Measurements from ENCODE around the gene MAP4K5. TPM values are rescaled to one million over a fixed set of nuclear protein-coding genes. Genes with fewer than 3 reads are reported as not detected.

The MAP4K5 gene
- total RNA-seq, 2 donors from 2014 or later: 45.0 to 60.3 TPM

DNA sequence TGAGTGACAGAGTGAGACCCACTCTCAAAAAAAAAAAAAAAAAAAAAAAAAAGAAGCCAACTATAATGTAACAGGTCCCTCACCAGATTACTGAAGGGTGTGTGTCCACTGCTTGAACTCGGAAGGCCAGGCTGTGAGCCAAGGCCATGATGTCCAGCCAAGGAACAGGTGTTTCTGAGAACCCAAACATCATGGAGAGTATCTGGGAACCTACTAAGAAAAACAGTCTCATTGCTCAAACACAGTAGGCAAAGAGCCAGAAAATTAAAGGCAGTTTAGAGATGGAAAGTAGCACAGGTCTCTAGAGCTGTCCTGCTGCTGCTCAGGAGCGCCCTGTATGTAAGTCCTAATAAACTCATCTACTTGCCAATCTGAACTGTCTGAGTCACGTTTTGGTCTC lies 12.5 kb upstream of the MAP4K5 start:
- H3K4me3 Mint-ChIP-seq: no peak overlapping the region
- no peaks in the 10 kb centered on the region for H3K9me3 Mint-ChIP-seq
- TF ChIP-seq, protein P1, sequence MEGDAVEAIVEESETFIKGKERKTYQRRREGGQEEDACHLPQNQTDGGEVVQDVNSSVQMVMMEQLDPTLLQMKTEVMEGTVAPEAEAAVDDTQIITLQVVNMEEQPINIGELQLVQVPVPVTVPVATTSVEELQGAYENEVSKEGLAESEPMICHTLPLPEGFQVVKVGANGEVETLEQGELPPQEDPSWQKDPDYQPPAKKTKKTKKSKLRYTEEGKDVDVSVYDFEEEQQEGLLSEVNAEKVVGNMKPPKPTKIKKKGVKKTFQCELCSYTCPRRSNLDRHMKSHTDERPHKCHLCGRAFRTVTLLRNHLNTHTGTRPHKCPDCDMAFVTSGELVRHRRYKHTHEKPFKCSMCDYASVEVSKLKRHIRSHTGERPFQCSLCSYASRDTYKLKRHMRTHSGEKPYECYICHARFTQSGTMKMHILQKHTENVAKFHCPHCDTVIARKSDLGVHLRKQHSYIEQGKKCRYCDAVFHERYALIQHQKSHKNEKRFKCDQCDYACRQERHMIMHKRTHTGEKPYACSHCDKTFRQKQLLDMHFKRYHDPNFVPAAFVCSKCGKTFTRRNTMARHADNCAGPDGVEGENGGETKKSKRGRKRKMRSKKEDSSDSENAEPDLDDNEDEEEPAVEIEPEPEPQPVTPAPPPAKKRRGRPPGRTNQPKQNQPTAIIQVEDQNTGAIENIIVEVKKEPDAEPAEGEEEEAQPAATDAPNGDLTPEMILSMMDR (conservative IDR thresholded peaks at IDR 0.05): no peak
- Histone ChIP-seq H3K9ac (ENCODE audit: extremely low read depth, low read length, poor library complexity, severe bottlenecking) (no peak overlapping the region), H3K4me3 (ENCODE audit: low read length) (no peak overlapping the region), H3K27ac (ENCODE audit: low read depth, low read length) (no peak overlapping the region), H3K4me1 (ENCODE audit: control insufficient read depth, insufficient read depth, low read length) (no peaks in the 10 kb centered on the region), H3K27me3 (ENCODE audit: control insufficient read depth, insufficient read depth, low read length, poor library complexity, severe bottlenecking) (no peaks in the 10 kb centered on the region), H3K36me3 (ENCODE audit: control insufficient read depth, insufficient read depth, low read length) (no peaks in the 10 kb centered on the region), H3K9me3 (ENCODE audit: control insufficient read depth, low read length) (no peaks in the 10 kb centered on the region)
- 93 to 95% methylated on average over 2 to 3 of the region's 3 CpGs for WGBS, 2 experiments (ENCODE audit: insufficient coverage in 1 of 2, insufficient read length in 1 of 2)
- no peaks in the 10 kb centered on the region for H3K4me1 Mint-ChIP-seq
- H3K27me3 Mint-ChIP-seq (ENCODE audit: insufficient read depth): peaks cover 3% of the 10 kb centered on the region
- H3K36me3 Mint-ChIP-seq (ENCODE audit: low read depth): no peaks in the 10 kb centered on the region
- DNase-seq: no peak
- no peak overlapping the region for H3K27ac Mint-ChIP-seq

DNA sequence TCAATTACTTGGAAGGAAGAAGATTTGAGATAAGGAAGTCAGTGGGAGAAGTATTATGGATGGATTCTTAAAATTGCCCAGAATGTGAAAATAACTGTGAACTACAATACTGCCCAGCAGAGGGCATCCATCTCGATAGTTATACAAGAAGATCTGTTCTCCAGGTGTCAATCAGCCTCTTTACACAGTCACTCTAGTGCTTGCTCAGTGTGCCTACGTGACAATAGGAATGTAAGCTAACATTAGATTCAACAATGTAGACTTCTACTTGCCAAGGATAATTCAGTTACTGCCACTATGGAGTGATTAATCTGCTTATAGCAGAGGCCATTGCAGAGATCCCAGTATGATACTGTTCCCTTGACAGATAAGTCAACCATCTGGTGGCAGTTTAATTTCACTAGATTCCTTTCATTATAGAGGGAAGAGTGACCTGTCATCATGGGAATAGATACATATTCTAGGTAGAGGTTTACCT lies 10.6 kb upstream of the MAP4K5 start:
- H3K4me1 ChIP-seq (ENCODE audit: control insufficient read depth, insufficient read depth, low read length): no peaks in the 10 kb centered on the region
- Mint-ChIP-seq H3K36me3 (ENCODE audit: low read depth) (no peaks in the 10 kb centered on the region), H3K27ac (no peak overlapping the region), H3K27me3 (ENCODE audit: insufficient read depth) (peaks cover 3% of the 10 kb centered on the region), H3K4me1 (no peaks in the 10 kb centered on the region), H3K4me3 (no peak overlapping the region), H3K9me3 (peaks cover 5% of the 10 kb centered on the region)
- no peaks in the 10 kb centered on the region for H3K36me3 ChIP-seq (ENCODE audit: control insufficient read depth, insufficient read depth, low read length)
- H3K4me3 ChIP-seq (ENCODE audit: low read length): no peak overlapping the region
- TF ChIP-seq, protein P1 (conservative IDR thresholded peaks at IDR 0.05): peak; percentile 81
- H3K27me3 ChIP-seq (ENCODE audit: control insufficient read depth, insufficient read depth, low read length, poor library complexity, severe bottlenecking): no peaks in the 10 kb centered on the region
- H3K27ac ChIP-seq (ENCODE audit: low read depth, low read length): no peak overlapping the region
- DNase-seq: no peak
- H3K9me3 ChIP-seq (ENCODE audit: control insufficient read depth, low read length): peaks cover 3% of the 10 kb centered on the region
- H3K9ac ChIP-seq (ENCODE audit: extremely low read depth, low read length, poor library complexity, severe bottlenecking): no peak overlapping the region
- 41 to 50% methylated on average over 2 of the region's 2 CpGs for WGBS, 2 experiments (ENCODE audit: insufficient coverage in 1 of 2, insufficient read length in 1 of 2)

DNA sequence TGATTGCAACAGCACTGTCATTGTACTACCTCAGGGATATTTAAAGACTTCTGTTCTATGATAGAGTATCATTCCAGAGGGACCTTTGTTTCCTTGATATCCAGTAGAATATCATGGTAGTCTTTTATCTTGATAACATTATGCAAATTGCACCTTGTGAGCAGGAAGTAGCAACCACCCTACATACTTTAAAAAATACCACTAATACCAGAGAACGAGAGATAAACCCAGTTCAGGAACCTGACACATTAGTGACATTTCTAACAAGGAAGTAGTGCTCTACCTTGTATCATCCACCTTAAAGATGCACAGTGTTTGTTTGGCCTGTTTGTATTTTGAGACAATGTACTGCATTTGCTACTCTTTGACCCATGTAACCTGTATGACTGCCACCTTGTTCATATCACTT lies 8.8 kb upstream of the MAP4K5 start:
- WGBS, 2 experiments (ENCODE audit: insufficient coverage in 1 of 2, insufficient read length in 1 of 2): 74 to 100% methylated on average over 1 of the region's 1 CpG

More for the DNA sequence above, 8.8 kb upstream of the MAP4K5 start:
- no peak for DNase-seq
- H3K9ac ChIP-seq (ENCODE audit: extremely low read depth, low read length, poor library complexity, severe bottlenecking): no peak overlapping the region
- no peaks in the 10 kb centered on the region for H3K4me1 ChIP-seq (ENCODE audit: control insufficient read depth, insufficient read depth, low read length)
- H3K27ac ChIP-seq (ENCODE audit: low read depth, low read length): no peak overlapping the region
- peaks cover 11% of the 10 kb centered on the region for H3K9me3 ChIP-seq (ENCODE audit: control insufficient read depth, low read length)
- H3K27me3 ChIP-seq (ENCODE audit: control insufficient read depth, insufficient read depth, low read length, poor library complexity, severe bottlenecking): no peaks in the 10 kb centered on the region
- H3K9me3 Mint-ChIP-seq: peaks cover 22% of the 10 kb centered on the region
- H3K4me3 ChIP-seq (ENCODE audit: low read length): no peak overlapping the region
- H3K36me3 ChIP-seq (ENCODE audit: control insufficient read depth, insufficient read depth, low read length): no peaks in the 10 kb centered on the region
- H3K27me3 Mint-ChIP-seq (ENCODE audit: insufficient read depth): peaks cover 3% of the 10 kb centered on the region
- H3K4me3 Mint-ChIP-seq: no peak overlapping the region
- no peaks in the 10 kb centered on the region for H3K4me1 Mint-ChIP-seq
- TF ChIP-seq, protein P1 (conservative IDR thresholded peaks at IDR 0.05): no peak
- peaks cover 6% of the 10 kb centered on the region for H3K36me3 Mint-ChIP-seq (ENCODE audit: low read depth)
- H3K27ac Mint-ChIP-seq: no peak overlapping the region

Data from endodermal cell (in vitro differentiated cells).